A673 (cell line): ENCODE data around the gene IL17A.

ENCODE experiments used
- EZH2 ChIP-seq: fragments of 200-600 bp; sonication (generic); IDR thresholded peaks from 2 replicates; pipeline ENCODE4 v1.6.1; 2017; ENCODE audit warnings: borderline replicate concordance, low read depth, mild to moderate bottlenecking, mixed read lengths, antibody characterized with exemption, low read length; ENCODE audit not compliant: poor library complexity, severe bottlenecking
- TF ChIP-seq, protein P1 (sequence below): fragments of 300-800, 200-600 bp; sonication (generic); conservative IDR thresholded peaks from 2 replicates; pipeline ENCODE4 v1.5.1; 2017; ENCODE audit warnings: low read depth, mild to moderate bottlenecking, antibody characterized with exemption, low read length, moderate library complexity, mixed read lengths

DNA sequence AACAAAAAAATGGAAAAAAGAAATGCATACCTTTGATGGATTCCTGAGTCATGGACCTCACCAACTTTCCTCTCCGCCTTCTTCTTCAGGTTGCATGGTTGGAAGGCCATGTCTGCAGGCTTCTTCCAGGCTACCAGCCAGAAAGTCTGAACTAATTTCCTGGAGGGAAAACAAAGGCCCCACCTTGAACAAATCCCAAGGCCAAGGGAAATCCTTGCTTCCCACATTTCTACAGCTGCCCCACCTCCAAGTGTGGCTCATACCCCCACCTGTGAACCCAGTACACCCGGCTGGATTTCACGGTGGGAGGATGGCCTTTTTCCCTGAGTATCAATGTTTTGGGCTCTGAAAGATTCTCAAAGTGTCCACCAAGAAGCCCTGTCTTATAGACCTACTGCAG lies 22.4 kb downstream of the IL17A start:
- no peak for TF ChIP-seq EZH2
- TF ChIP-seq, protein P1, sequence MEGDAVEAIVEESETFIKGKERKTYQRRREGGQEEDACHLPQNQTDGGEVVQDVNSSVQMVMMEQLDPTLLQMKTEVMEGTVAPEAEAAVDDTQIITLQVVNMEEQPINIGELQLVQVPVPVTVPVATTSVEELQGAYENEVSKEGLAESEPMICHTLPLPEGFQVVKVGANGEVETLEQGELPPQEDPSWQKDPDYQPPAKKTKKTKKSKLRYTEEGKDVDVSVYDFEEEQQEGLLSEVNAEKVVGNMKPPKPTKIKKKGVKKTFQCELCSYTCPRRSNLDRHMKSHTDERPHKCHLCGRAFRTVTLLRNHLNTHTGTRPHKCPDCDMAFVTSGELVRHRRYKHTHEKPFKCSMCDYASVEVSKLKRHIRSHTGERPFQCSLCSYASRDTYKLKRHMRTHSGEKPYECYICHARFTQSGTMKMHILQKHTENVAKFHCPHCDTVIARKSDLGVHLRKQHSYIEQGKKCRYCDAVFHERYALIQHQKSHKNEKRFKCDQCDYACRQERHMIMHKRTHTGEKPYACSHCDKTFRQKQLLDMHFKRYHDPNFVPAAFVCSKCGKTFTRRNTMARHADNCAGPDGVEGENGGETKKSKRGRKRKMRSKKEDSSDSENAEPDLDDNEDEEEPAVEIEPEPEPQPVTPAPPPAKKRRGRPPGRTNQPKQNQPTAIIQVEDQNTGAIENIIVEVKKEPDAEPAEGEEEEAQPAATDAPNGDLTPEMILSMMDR = no peak
